ENCODE measurements around the gene BMP7.
"Not testable (repeated sequence)": the region's sequence is repeated elsewhere in the genome, so short reads cannot be mapped to it uniquely, and the experiment has no call there.

BMP7 gene

GRCh38 chr20:57210054-57210910 is 56.2 kb downstream of the BMP7 start:
- FAIRE-seq = no peak

- FAIRE-seq = no peak
Measured at GRCh38 chr20:57209413-57209812, 57.0 kb downstream of the BMP7 start.

- no peak for FAIRE-seq
Measured at GRCh38 chr20:57208198-57208597, 58.2 kb downstream of the BMP7 start.

GRCh38 chr20:57207251-57207650 is 59.2 kb downstream of the BMP7 start:
- FAIRE-seq = no peak

- no peak for FAIRE-seq
Measured at GRCh38 chr20:57205606-57206219, 60.7 kb downstream of the BMP7 start.

- FAIRE-seq = no peak
Measured at GRCh38 chr20:57203986-57204385, 62.5 kb downstream of the BMP7 start.

GRCh38 chr20:57203204-57203603 is 63.2 kb downstream of the BMP7 start:
- no peak for FAIRE-seq

GRCh38 chr20:57202309-57202708 is 64.1 kb downstream of the BMP7 start:
- no peak for FAIRE-seq

- no peak for FAIRE-seq
Measured at GRCh38 chr20:57200882-57201695, 65.4 kb downstream of the BMP7 start.

GRCh38 chr20:57199656-57200405 is 66.6 kb downstream of the BMP7 start:
- FAIRE-seq = no peak

- FAIRE-seq = no peak
Measured at GRCh38 chr20:57198132-57199072, 68.0 kb downstream of the BMP7 start.

- FAIRE-seq = no peak
Measured at GRCh38 chr20:57197352-57198131, 68.9 kb downstream of the BMP7 start.

- FAIRE-seq = no peak
Measured at GRCh38 chr20:57195469-57196100, 70.9 kb downstream of the BMP7 start.

- no peak for FAIRE-seq
Measured at GRCh38 chr20:57195023-57195422, 71.4 kb downstream of the BMP7 start.

- FAIRE-seq = no peak
Measured at GRCh38 chr20:57194154-57194553, 72.3 kb downstream of the BMP7 start.

- FAIRE-seq = no peak
Measured at GRCh38 chr20:57193094-57193493, 73.3 kb downstream of the BMP7 start.

GRCh38 chr20:57192311-57192710 is 74.1 kb downstream of the BMP7 start:
- FAIRE-seq = no peak

- FAIRE-seq = not testable (repeated sequence)
Measured at GRCh38 chr20:57191265-57191638, 75.2 kb downstream of the BMP7 start.

GRCh38 chr20:57190536-57191264 is 75.7 kb downstream of the BMP7 start:
- no peak for FAIRE-seq

GRCh38 chr20:57189713-57190112 is 76.7 kb downstream of the BMP7 start:
- no peak for FAIRE-seq

All from colon (tissue), 2 donors.